Thyroid gland (tissue), 4 donors: ENCODE results near the gene DMWD.

Experiments
- CTCF ChIP-seq, 6 experiments: fragments of 200-600 bp in 3 of 6; fragments of 450-650 bp in 3 of 6; sonication (generic) in 3 of 6; IDR thresholded peaks; one replicate each; pipeline ENCODE4 v1.5.1; 2016 to 2019; ENCODE audit warnings: antibody characterized with exemption in 6 of 6, mild to moderate bottlenecking in 2 of 6, inconsistent platforms in 1 of 6, moderate library complexity in 1 of 6
- POLR2A ChIP-seq, 2 donors: fragments of 450-650 bp; IDR thresholded peaks; one replicate each; pipeline ENCODE4 v1.6.1; 2017; ENCODE audit warnings: antibody characterized with exemption in 2 of 2, mild to moderate bottlenecking in 2 of 2, moderate library complexity in 1 of 2

DNA sequence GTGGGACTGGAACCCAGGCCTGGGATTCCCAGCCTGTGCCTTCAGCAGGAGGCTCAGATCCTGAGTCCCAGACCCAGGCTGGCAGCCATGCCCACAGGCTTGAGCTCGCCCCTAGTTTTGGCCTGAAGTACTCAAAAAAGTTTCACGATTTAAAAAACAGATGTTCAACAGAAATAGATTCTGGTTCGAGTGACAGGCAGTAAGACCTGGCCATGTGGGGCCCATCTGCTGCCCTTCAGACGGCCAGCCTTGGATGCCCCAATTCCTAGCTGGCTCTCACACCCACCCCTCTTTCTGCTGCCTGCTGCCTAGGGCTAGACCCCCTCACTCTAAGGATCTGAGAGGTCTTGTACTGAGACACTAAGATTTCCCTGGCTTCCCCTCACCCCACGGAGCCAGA is 7.5 kb downstream of the DMWD start:
- TF ChIP-seq CTCF (IDR thresholded peaks at IDR 0.05), result no peak
- no peak for TF ChIP-seq POLR2A (IDR thresholded peaks at IDR 0.05)
